ENCODE measurements around the gene UTS2.

DNA sequence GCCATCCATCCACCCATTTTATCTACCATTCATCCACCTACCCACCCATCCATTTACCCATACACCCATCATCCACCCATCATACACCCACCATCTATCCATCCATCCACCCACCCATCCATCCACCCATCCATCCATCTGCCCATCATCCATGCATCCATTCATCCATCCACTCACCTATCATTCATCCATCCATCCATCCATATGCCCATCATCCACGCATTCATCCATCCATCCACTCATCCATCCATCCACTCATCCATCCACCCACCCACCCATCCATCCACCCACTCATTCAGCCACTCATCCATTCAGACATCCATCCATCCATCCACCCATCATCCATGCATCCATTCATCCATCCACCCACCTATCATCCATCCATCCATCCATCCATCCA is 31.9 kb upstream of the UTS2 start:
- TF ChIP-seq CTCF (IDR thresholded peaks at IDR 0.05; ENCODE audit: low read depth, low read length) (no peak), EZH2phosphoT487 (IDR thresholded peaks at IDR 0.05; ENCODE audit: low read depth) (no peak)

Data from OCI-LY3 (cell line).